Spinal cord (tissue), 10 donors: ENCODE data around the gene PTGER3. TPM values are rescaled to one million over a fixed set of nuclear protein-coding genes. Genes with fewer than 3 reads are reported as not detected.
A peak's percentile ranks its signal among the peaks of the same experiment; 100 is the strongest.

ENCODE experiments used
- DNase-seq, 6 donors: peaks; one replicate each; pipeline versions ENCODE4 v3.0.0 to v3.0.0-alpha.2; 2013 to 2015; ENCODE audit warnings: low spot score in 6 of 6, low read depth in 4 of 6
- H3K27ac ChIP-seq: one replicate; pipeline ENCODE4 v1.5.1; 2013; ENCODE audit warnings: low read depth, low read length, control low read depth
- H3K27me3 ChIP-seq: one replicate; pipeline ENCODE4 v1.6.1; 2013; ENCODE audit warnings: low read length; ENCODE audit not compliant: control insufficient read depth, insufficient read depth
- H3K36me3 ChIP-seq: one replicate; pipeline ENCODE4 v1.6.1; 2013; ENCODE audit warnings: low read length; ENCODE audit not compliant: control insufficient read depth, insufficient read depth
- H3K4me1 ChIP-seq: one replicate; pipeline ENCODE4 v1.6.1; 2013; ENCODE audit warnings: low read length; ENCODE audit not compliant: control insufficient read depth, insufficient read depth
- H3K4me3 ChIP-seq: one replicate; pipeline ENCODE4 v1.5.1; 2013; ENCODE audit warnings: low read depth, low read length, control low read depth
- H3K9me3 ChIP-seq: one replicate; pipeline ENCODE4 v1.6.1; 2013; ENCODE audit warnings: low read length; ENCODE audit not compliant: control insufficient read depth, insufficient read depth
- WGBS: methylation state at CpG from one replicate; pipeline ENCODE4 v1.1.5; 2013; ENCODE audit warnings: missing lambda C conversion rate; ENCODE audit not compliant: insufficient coverage; 5-methylcytosine and 5-hydroxymethylcytosine counted together
- polyA plus RNA-seq, 2 donors: library from polyadenylated mRNA; unstranded; fragments of 120-200 nt; gene quantifications; one replicate each; pipeline ENCODE4 v1.2.1, GENCODE V29; 2013; ENCODE audit not compliant: insufficient read length in 2 of 2
- total RNA-seq, 2 donors: library from RNA; depleted of rRNA in 1 of 2; stranded (reverse); fragments of 120-200 nt in 1 of 2; fragments of >200 nt in 1 of 2; gene quantifications; one replicate each; pipeline versions ENCODE4 v1.2.3 to v1.2.4, GENCODE V29; 2013 to 2014
- donor health status: healthy.

Gene PTGER3
- total and polyA plus RNA-seq, 4 donors = 7.0 to 54.3 (median 28.5) TPM

DNA sequence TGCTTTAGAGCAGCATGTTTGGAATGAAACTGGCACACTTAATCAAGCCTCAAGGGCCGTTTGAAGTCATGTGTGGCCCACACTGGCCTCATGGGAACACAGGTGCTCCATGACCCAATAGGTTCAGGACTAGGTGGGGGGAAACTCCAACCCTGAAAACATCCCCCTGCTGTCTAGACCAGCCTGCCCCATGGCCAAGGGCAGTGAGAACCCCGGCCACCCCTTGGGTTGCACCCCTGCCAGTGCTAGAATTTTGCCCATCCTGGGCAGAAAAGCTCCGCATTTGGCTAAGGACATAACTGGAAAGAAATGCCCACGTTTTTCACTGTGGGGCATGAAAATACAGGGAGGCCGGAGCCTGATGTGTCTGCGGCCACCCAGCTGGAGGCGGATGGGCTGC, 6.1 kb upstream of the PTGER3 start:
- DNase-seq = no peak
- 77% methylated on average over 6 of the region's 7 CpGs for WGBS
- H3K27me3 ChIP-seq = peaks cover 6% of the 10 kb centered on the region

DNA sequence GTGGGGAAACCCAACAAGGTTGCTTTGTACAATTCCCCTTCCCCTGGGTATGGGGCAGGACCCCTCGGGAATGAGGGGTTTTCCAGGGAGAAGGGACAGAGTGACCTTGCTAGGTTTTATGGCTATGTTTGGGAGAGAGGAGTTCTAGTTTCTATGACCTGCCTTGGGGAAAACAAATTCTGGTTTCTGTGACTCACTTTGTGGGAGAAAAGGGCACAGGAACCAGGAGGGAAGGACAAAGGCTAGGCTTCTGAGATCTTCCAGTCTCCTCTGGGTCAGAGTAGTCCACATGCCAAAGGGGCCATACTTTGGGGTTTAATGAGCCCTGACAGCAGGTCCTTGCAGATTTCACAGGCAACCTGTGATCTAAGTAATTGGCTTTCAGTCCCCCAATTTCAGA, 5.5 kb upstream of the PTGER3 start:
- Histone ChIP-seq H3K36me3 (no peaks in the 10 kb centered on the region), H3K9me3 (no peaks in the 10 kb centered on the region), H3K4me1 (no peaks in the 10 kb centered on the region), H3K27ac (no peak overlapping the region), H3K27me3 (peaks cover 9% of the 10 kb centered on the region), H3K4me3 (no peak overlapping the region)
- WGBS = 60% methylated on average over 1 of the region's 1 CpG
- DNase-seq = no peak

More for the DNA sequence above, 6.1 kb upstream of the PTGER3 start:
- no peak overlapping the region for H3K4me3 ChIP-seq
- no peaks in the 10 kb centered on the region for H3K9me3 ChIP-seq
- H3K27ac ChIP-seq = no peak overlapping the region
- no peaks in the 10 kb centered on the region for H3K4me1 ChIP-seq
- H3K36me3 ChIP-seq = no peaks in the 10 kb centered on the region

- peak in 5 of 6 donors; percentile 77 to 97 (median 82) for DNase-seq
- WGBS = no CpG with 5 or more reads among the region's 1 CpG
Observed at GRCh38 chr1:71049951-71050598, 2.5 kb upstream of the PTGER3 start.

DNA sequence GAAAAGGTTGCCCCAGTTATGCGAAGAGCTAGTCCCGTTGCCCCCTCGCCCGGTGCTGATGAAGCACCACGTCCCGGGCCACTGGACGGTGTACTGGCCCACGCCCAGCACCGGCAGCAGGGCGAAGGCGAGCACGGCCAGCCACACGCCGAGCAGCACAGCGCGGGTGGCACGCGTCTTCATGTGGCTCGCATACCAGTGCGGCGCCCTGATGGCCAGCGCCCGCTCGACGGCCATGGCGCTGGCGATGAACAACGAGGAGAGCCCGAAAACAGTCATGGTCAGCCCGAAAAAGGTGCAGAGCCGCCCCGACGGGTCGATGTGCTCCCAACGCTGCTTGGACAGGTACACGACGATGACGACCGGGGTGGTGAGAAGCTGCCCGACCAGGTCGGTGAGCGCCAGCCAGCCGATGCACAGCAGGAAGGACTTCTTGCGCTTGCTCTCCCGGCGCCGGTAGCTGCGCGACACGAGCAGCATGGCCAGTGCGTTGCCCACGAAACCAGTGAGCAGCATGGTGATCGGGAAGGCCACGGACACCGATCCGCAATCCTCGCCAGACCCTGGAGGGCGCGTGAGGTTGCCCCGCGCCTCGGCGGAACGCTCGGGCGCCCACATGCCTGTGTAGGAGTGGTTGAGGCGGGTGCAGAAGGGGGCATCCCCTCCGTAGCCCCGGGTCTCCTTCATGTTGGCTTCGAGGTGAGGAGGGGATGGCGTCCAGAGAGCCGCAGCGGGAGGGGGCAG, 553 bp downstream of the PTGER3 start:
- DNase-seq = peak in 2 of 6 donors; percentile 45 to 70
- peaks cover 31% of the 10 kb centered on the region for H3K27me3 ChIP-seq
- H3K9me3 ChIP-seq = no peaks in the 10 kb centered on the region
- H3K4me3 ChIP-seq = peak overlapping the region; percentile 45
- H3K4me1 ChIP-seq = peaks cover 17% of the 10 kb centered on the region
- WGBS = 2% methylated on average over 73 of the region's 73 CpGs
- H3K36me3 ChIP-seq = no peaks in the 10 kb centered on the region
- no peak overlapping the region for H3K27ac ChIP-seq

More at GRCh38 chr1:71049951-71050598, 2.5 kb upstream of the PTGER3 start:
- peaks cover 17% of the 10 kb centered on the region for H3K4me1 ChIP-seq
- H3K27me3 ChIP-seq = peaks cover 31% of the 10 kb centered on the region
- H3K36me3 ChIP-seq = no peaks in the 10 kb centered on the region
- no peak overlapping the region for H3K4me3 ChIP-seq
- no peak overlapping the region for H3K27ac ChIP-seq
- H3K9me3 ChIP-seq = no peaks in the 10 kb centered on the region

DNA sequence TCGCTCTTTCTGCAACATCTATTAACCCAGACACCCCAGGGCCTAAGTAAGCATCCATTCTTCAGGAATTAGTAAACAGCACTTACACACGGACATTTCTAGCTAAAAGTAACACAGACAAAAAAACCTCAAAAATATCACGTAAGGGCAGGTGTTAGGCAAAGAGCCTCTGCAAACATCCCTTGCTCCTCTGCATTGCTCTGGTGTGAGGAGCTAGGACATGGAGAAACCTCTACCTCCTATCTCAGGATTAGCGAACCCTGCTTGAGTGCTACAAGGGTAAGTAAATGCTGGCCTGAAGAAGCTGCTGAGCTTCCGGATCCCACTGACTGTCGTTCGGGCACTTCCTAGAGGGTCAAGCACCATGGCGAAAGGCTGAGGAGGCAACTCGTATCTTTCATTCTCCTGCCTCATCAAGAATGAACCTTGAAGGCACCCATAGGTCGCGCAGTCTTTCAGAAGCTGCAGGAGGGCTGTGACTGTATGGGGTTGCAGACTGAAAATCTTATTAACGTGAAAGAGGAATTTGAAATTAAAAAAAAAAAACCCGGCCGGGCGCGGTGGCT, 2.1 kb downstream of the PTGER3 start:
- H3K4me1 ChIP-seq = peaks cover 17% of the 10 kb centered on the region
- H3K27me3 ChIP-seq = peaks cover 28% of the 10 kb centered on the region
- H3K9me3 ChIP-seq = no peaks in the 10 kb centered on the region
- no peak overlapping the region for H3K4me3 ChIP-seq
- H3K36me3 ChIP-seq = no peaks in the 10 kb centered on the region
- H3K27ac ChIP-seq = no peak overlapping the region
- DNase-seq = peak in 1 of 6 donors; percentile 19
- 86% methylated on average over 5 of the region's 16 CpGs for WGBS

GRCh38 chr1:71044833-71045232, 2.8 kb downstream of the PTGER3 start:
- no peak overlapping the region for H3K27ac ChIP-seq
- H3K27me3 ChIP-seq = peaks cover 28% of the 10 kb centered on the region
- H3K36me3 ChIP-seq = no peaks in the 10 kb centered on the region
- H3K4me1 ChIP-seq = peaks cover 17% of the 10 kb centered on the region
- H3K4me3 ChIP-seq = peak overlapping the region; percentile 9
- no peaks in the 10 kb centered on the region for H3K9me3 ChIP-seq
- 89% methylated on average over 1 of the region's 1 CpG for WGBS
- DNase-seq = no peak

- no peaks in the 10 kb centered on the region for H3K36me3 ChIP-seq
- H3K4me3 ChIP-seq = no peak overlapping the region
- DNase-seq = no peak
- H3K27ac ChIP-seq = no peak overlapping the region
- H3K27me3 ChIP-seq = peaks cover 22% of the 10 kb centered on the region
- peaks cover 17% of the 10 kb centered on the region for H3K4me1 ChIP-seq
- H3K9me3 ChIP-seq = no peaks in the 10 kb centered on the region
Observed at GRCh38 chr1:71043065-71043464, 4.6 kb downstream of the PTGER3 start.

- Histone ChIP-seq H3K9me3 (no peaks in the 10 kb centered on the region), H3K4me1 (peaks cover 6% of the 10 kb centered on the region), H3K36me3 (no peaks in the 10 kb centered on the region), H3K27me3 (peaks cover 10% of the 10 kb centered on the region), H3K27ac (no peak overlapping the region), H3K4me3 (no peak overlapping the region)
- DNase-seq = no peak
- WGBS = no CpG with 5 or more reads among the region's 2 CpGs
Observed at GRCh38 chr1:71041806-71042205, 5.8 kb downstream of the PTGER3 start.

DNA sequence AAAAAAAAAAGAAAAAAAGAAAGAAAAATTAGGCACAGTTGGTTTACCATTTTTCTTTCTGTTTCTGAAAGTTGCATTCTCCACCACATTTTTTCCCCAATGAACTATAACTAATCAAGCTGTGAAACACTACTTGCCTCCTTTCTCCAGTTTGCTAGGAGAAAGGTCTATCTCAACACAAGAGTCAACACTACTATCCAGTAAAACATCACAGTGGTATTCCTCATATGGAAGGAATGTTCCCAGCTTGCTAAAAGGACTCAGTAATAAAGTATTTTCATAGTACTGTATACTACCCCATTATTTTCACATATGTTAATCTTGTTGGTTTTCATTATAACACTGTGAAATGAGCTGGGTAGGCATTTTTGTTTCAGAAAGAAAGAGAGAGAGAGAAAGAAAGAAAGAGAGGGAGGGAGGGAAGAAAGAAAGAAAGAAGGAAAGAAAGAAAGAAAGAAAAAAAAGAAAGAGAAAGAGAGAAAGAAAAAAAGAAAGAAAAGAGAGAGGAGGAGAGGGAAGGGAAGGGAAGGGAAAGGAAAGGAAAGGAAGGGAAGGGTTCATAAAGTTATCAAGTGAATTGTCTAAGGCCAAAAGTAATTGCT, 7.9 kb downstream of the PTGER3 start:
- DNase-seq = no peak
- H3K36me3 ChIP-seq = no peaks in the 10 kb centered on the region
- no peak overlapping the region for H3K27ac ChIP-seq
- H3K4me3 ChIP-seq = no peak overlapping the region
- H3K27me3 ChIP-seq = no peaks in the 10 kb centered on the region
- no peaks in the 10 kb centered on the region for H3K9me3 ChIP-seq
- H3K4me1 ChIP-seq = no peaks in the 10 kb centered on the region
